ENCODE measurements around the gene CRACDL.

CRACDL gene

DNA sequence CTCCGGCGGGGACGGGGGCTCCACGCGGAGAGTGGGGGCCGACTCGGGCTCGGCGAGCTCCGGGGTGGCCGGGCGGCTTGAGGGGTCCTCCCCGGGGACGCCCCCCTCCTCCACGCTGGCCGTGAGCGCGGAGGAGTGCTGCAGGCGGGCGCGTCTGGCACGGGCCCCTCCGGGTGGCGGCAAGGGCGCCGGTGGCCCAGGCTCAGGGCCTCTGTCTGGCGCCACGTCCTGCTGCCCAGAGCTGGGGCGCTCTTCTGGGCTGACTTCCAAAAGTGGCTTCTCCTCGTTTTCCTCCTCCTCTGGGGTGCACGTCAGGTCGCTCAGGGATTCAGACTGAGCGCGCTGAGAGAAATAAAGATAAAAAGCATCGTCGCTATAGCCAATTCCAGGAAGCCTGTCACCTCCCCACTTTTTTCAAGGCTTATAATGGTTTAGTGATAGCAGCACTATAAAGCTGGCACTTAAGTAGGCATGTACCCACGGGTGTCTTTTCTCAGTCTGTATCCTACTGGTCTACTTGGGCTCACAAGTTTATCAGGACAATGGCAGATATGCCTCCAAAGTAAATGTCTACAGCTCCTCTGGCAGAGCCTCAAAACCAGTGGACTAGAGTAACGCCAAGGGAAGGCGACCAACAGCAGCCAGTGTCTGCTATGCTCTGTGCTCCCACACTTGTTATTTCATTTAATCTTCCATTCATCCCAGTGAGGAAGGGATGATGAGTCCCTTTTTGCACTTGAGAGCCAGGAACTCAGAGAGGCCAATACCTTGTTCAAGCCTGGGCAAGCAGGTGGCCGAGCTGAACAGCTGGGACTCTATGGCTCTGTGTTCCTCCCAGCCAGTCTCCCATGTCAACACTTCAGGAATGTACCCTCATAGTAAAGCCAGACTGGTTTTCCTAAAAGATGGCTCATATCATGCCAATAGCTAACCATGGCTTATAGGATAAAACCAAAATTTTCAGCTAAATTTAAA, 112.5 kb downstream of the CRACDL start:
- Histone ChIP-seq H2BK120ac (ENCODE audit: insufficient read depth, low read length, poor library complexity) (peak overlapping the region; percentile 25), H3K14ac (ENCODE audit: low read length) (peak overlapping the region; percentile 14), H3K79me1 (ENCODE audit: low read length) (peaks cover 5% of the 10 kb centered on the region), H3K4me1 (ENCODE audit: control insufficient read depth in 1 of 2, insufficient read depth in 2 of 2, low read length in 2 of 2) (peaks cover 4 to 11% of the 10 kb centered on the region in 2 experiments), H2AFZ (ENCODE audit: insufficient read depth, low read length, poor library complexity) (peak overlapping the region; percentile 50), H3K4ac (ENCODE audit: low read depth, low read length) (no peak overlapping the region), H3K9ac (ENCODE audit: low read length) (no peak overlapping the region), H4K8ac (ENCODE audit: low read depth, low read length) (no peak overlapping the region), H3K23ac (ENCODE audit: low read length) (no peak overlapping the region), H4K91ac (ENCODE audit: low read depth, low read length) (no peak overlapping the region), H4K12ac (ENCODE audit: low read depth, low read length) (no peak overlapping the region), H3K36me3 (ENCODE audit: control insufficient read depth in 1 of 2, insufficient read depth in 2 of 2, low read length in 2 of 2) (no peaks in the 10 kb centered on the region), H2BK12ac (ENCODE audit: low read length) (no peak overlapping the region), H3K27ac (ENCODE audit: low read depth, low read length) (no peak overlapping the region), H2BK5ac (ENCODE audit: low read depth, low read length, poor library complexity) (no peak overlapping the region), H3K79me2 (ENCODE audit: control insufficient read depth, insufficient read depth, low read length, poor library complexity) (peaks cover 2% of the 10 kb centered on the region), H3K18ac (ENCODE audit: low read length) (peak overlapping the region; percentile 47), H3K27me3 (ENCODE audit: insufficient read depth, low read length) (peaks cover 22% of the 10 kb centered on the region), H3K4me3 (ENCODE audit: low read depth, low read length) (no peak overlapping the region), H2AK5ac (ENCODE audit: low read length) (no peak overlapping the region), H3K4me2 (ENCODE audit: low read length) (peak overlapping the region; percentile 73), H3K9me3 (ENCODE audit: insufficient read depth, low read depth, low read length) (peaks cover 10% of the 10 kb centered on the region)
- WGBS (ENCODE audit: extremely low coverage, insufficient coverage, insufficient read length): no CpG with 5 or more reads among the region's 40 CpGs
- DNase-seq: peak in 1 of 2 donors; percentile 26

- Histone ChIP-seq H3K27ac (ENCODE audit: low read depth, low read length) (no peak overlapping the region), H2BK120ac (ENCODE audit: insufficient read depth, low read length, poor library complexity) (peak overlapping the region; percentile 25), H3K9me3 (ENCODE audit: insufficient read depth, low read depth, low read length) (peaks cover 10% of the 10 kb centered on the region), H2AFZ (ENCODE audit: insufficient read depth, low read length, poor library complexity) (peak overlapping the region; percentile 50), H2AK5ac (ENCODE audit: low read length) (no peak overlapping the region), H3K18ac (ENCODE audit: low read length) (peak overlapping the region; percentile 47), H4K8ac (ENCODE audit: low read depth, low read length) (peak overlapping the region; percentile 6), H3K4me2 (ENCODE audit: low read length) (peak overlapping the region; percentile 73), H3K9ac (ENCODE audit: low read length) (no peak overlapping the region), H2BK12ac (ENCODE audit: low read length) (peak overlapping the region; percentile 20), H4K12ac (ENCODE audit: low read depth, low read length) (peak overlapping the region; percentile 36), H3K23ac (ENCODE audit: low read length) (no peak overlapping the region), H3K4me1 (ENCODE audit: control insufficient read depth in 1 of 2, insufficient read depth in 2 of 2, low read length in 2 of 2) (peaks cover 8 to 16% of the 10 kb centered on the region in 2 experiments), H3K4me3 (ENCODE audit: low read depth, low read length) (peak overlapping the region; percentile 55), H4K91ac (ENCODE audit: low read depth, low read length) (no peak overlapping the region), H3K4ac (ENCODE audit: low read depth, low read length) (no peak overlapping the region), H2BK5ac (ENCODE audit: low read depth, low read length, poor library complexity) (no peak overlapping the region), H3K79me2 (ENCODE audit: control insufficient read depth, insufficient read depth, low read length, poor library complexity) (peaks cover 2% of the 10 kb centered on the region), H3K14ac (ENCODE audit: low read length) (peak overlapping the region; percentile 14), H3K36me3 (ENCODE audit: control insufficient read depth in 1 of 2, insufficient read depth in 2 of 2, low read length in 2 of 2) (no peaks in the 10 kb centered on the region), H3K79me1 (ENCODE audit: low read length) (peaks cover 5% of the 10 kb centered on the region), H3K27me3 (ENCODE audit: insufficient read depth, low read length) (peaks cover 22% of the 10 kb centered on the region)
- no peak for DNase-seq
- WGBS (ENCODE audit: extremely low coverage, insufficient coverage, insufficient read length): no CpG with 5 or more reads among the region's 117 CpGs
These were observed 113.5 kb downstream of the CRACDL start for GRCh38 chr2:98822301-98823164.

GRCh38 chr2:98821629-98822135, 114.3 kb downstream of the CRACDL start:
- Histone ChIP-seq H4K8ac (ENCODE audit: low read depth, low read length) (no peak overlapping the region), H3K9me3 (ENCODE audit: insufficient read depth, low read depth, low read length) (peaks cover 10% of the 10 kb centered on the region), H2AFZ (ENCODE audit: insufficient read depth, low read length, poor library complexity) (no peak overlapping the region), H3K4me3 (ENCODE audit: low read depth, low read length) (no peak overlapping the region), H3K9ac (ENCODE audit: low read length) (no peak overlapping the region), H3K4me2 (ENCODE audit: low read length) (no peak overlapping the region), H4K12ac (ENCODE audit: low read depth, low read length) (no peak overlapping the region), H3K4ac (ENCODE audit: low read depth, low read length) (no peak overlapping the region), H4K91ac (ENCODE audit: low read depth, low read length) (no peak overlapping the region), H3K36me3 (ENCODE audit: control insufficient read depth in 1 of 2, insufficient read depth in 2 of 2, low read length in 2 of 2) (no peaks in the 10 kb centered on the region), H3K4me1 (ENCODE audit: control insufficient read depth in 1 of 2, insufficient read depth in 2 of 2, low read length in 2 of 2) (peaks cover 8 to 16% of the 10 kb centered on the region in 2 experiments), H3K79me2 (ENCODE audit: control insufficient read depth, insufficient read depth, low read length, poor library complexity) (peaks cover 2% of the 10 kb centered on the region), H2AK5ac (ENCODE audit: low read length) (no peak overlapping the region), H3K18ac (ENCODE audit: low read length) (no peak overlapping the region), H3K27ac (ENCODE audit: low read depth, low read length) (no peak overlapping the region), H2BK5ac (ENCODE audit: low read depth, low read length, poor library complexity) (no peak overlapping the region), H3K27me3 (ENCODE audit: insufficient read depth, low read length) (peaks cover 22% of the 10 kb centered on the region), H2BK120ac (ENCODE audit: insufficient read depth, low read length, poor library complexity) (no peak overlapping the region), H2BK12ac (ENCODE audit: low read length) (no peak overlapping the region), H3K23ac (ENCODE audit: low read length) (no peak overlapping the region), H3K79me1 (ENCODE audit: low read length) (peaks cover 5% of the 10 kb centered on the region), H3K14ac (ENCODE audit: low read length) (no peak overlapping the region)
- DNase-seq: no peak
- no CpG with 5 or more reads among the region's 38 CpGs for WGBS (ENCODE audit: extremely low coverage, insufficient coverage, insufficient read length)

DNA sequence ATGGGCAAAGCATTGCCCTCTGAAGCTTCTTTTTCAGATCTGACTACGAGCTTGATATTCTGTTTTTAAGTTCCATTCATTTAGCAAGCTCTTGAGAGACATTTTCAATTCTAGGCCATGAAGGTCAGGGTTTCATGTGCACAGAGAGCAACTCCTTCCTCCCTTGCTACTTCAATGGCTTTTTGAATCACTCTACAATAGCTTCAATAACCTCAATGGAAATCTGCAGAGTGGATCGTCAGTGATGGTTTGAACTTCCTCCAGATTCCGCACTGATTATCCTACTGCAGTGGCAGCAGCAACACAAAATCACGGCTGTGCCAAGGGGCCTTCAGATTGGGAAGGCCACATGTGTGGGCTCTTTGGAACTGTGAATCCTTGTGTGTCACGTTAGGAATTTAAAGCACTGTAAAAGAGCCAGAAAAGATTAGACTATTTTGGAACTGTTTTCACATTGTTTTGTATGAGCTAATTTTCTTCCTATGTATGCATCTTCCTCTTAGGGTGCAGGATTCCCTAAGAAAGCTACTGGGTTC, 116.7 kb downstream of the CRACDL start:
- Histone ChIP-seq H3K27ac (ENCODE audit: low read depth, low read length) (no peak overlapping the region), H4K12ac (ENCODE audit: low read depth, low read length) (no peak overlapping the region), H3K9ac (ENCODE audit: low read length) (no peak overlapping the region), H3K9me3 (ENCODE audit: insufficient read depth, low read depth, low read length) (peaks cover 10% of the 10 kb centered on the region), H4K8ac (ENCODE audit: low read depth, low read length) (no peak overlapping the region), H3K14ac (ENCODE audit: low read length) (no peak overlapping the region), H2BK120ac (ENCODE audit: insufficient read depth, low read length, poor library complexity) (no peak overlapping the region), H3K18ac (ENCODE audit: low read length) (no peak overlapping the region), H3K23ac (ENCODE audit: low read length) (no peak overlapping the region), H2BK5ac (ENCODE audit: low read depth, low read length, poor library complexity) (no peak overlapping the region), H2AFZ (ENCODE audit: insufficient read depth, low read length, poor library complexity) (no peak overlapping the region), H4K91ac (ENCODE audit: low read depth, low read length) (no peak overlapping the region), H2AK5ac (ENCODE audit: low read length) (no peak overlapping the region), H3K27me3 (ENCODE audit: insufficient read depth, low read length) (peaks cover 22% of the 10 kb centered on the region), H3K4ac (ENCODE audit: low read depth, low read length) (no peak overlapping the region), H3K79me2 (ENCODE audit: control insufficient read depth, insufficient read depth, low read length, poor library complexity) (peaks cover 2% of the 10 kb centered on the region), H3K36me3 (ENCODE audit: control insufficient read depth in 1 of 2, insufficient read depth in 2 of 2, low read length in 2 of 2) (no peaks in the 10 kb centered on the region), H3K79me1 (ENCODE audit: low read length) (peaks cover 5% of the 10 kb centered on the region), H3K4me2 (ENCODE audit: low read length) (no peak overlapping the region), H3K4me3 (ENCODE audit: low read depth, low read length) (no peak overlapping the region), H3K4me1 (ENCODE audit: control insufficient read depth in 1 of 2, insufficient read depth in 2 of 2, low read length in 2 of 2) (peaks cover 8 to 16% of the 10 kb centered on the region in 2 experiments), H2BK12ac (ENCODE audit: low read length) (no peak overlapping the region)
- WGBS (ENCODE audit: extremely low coverage, insufficient coverage, insufficient read length): no CpG with 5 or more reads among the region's 5 CpGs
- DNase-seq: no peak
